ENCODE results near the gene SYNPO2.

DNA sequence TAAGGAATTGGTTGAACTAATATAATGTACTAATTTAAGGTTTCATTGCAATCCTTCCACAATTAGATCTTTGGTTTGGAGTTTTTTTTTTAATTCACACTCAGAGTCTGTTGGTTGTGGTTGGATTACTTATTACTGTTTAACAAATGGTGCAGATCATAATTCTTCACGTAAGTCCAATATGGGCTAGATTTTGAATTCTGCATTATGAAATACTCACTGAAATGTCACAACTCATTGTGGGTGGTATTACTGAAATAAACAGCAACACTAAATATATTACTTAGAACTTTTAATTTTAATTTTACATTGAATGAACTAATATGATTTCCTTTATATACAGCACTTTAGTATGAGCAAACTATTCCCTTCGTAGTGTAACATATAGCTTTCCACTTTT is 152.7 kb downstream of the SYNPO2 start:
- TF ChIP-seq, protein P1, sequence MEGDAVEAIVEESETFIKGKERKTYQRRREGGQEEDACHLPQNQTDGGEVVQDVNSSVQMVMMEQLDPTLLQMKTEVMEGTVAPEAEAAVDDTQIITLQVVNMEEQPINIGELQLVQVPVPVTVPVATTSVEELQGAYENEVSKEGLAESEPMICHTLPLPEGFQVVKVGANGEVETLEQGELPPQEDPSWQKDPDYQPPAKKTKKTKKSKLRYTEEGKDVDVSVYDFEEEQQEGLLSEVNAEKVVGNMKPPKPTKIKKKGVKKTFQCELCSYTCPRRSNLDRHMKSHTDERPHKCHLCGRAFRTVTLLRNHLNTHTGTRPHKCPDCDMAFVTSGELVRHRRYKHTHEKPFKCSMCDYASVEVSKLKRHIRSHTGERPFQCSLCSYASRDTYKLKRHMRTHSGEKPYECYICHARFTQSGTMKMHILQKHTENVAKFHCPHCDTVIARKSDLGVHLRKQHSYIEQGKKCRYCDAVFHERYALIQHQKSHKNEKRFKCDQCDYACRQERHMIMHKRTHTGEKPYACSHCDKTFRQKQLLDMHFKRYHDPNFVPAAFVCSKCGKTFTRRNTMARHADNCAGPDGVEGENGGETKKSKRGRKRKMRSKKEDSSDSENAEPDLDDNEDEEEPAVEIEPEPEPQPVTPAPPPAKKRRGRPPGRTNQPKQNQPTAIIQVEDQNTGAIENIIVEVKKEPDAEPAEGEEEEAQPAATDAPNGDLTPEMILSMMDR (IDR thresholded peaks at IDR 0.05), result no peak
- TF ChIP-seq EZH2phosphoT487 (IDR thresholded peaks at IDR 0.05), result no peak
